HG02678 (cell line): ENCODE data around the gene COPG1.
"Not testable (repeated sequence)": the region's sequence is repeated elsewhere in the genome, so short reads cannot be mapped to it uniquely, and the experiment has no call there.

Experiments
- ATAC-seq: cut with Tn5 transposase; IDR thresholded peaks from one replicate; pipeline ENCODE4 v1.9.1; 2021; ENCODE audit warnings: mild to moderate bottlenecking, moderate library complexity; ENCODE audit not compliant: unreplicated experiment

Gene COPG1

GRCh38 chr3:129238945-129239705, 10.3 kb upstream of the COPG1 start:
- no peak for ATAC-seq

- no peak for ATAC-seq
Observed at GRCh38 chr3:129239991-129240390, 9.4 kb upstream of the COPG1 start.

- ATAC-seq: no peak
Observed at GRCh38 chr3:129240436-129240835, 9.0 kb upstream of the COPG1 start.

- ATAC-seq: no peak
Observed at GRCh38 chr3:129245141-129245540, 4.3 kb upstream of the COPG1 start.

DNA sequence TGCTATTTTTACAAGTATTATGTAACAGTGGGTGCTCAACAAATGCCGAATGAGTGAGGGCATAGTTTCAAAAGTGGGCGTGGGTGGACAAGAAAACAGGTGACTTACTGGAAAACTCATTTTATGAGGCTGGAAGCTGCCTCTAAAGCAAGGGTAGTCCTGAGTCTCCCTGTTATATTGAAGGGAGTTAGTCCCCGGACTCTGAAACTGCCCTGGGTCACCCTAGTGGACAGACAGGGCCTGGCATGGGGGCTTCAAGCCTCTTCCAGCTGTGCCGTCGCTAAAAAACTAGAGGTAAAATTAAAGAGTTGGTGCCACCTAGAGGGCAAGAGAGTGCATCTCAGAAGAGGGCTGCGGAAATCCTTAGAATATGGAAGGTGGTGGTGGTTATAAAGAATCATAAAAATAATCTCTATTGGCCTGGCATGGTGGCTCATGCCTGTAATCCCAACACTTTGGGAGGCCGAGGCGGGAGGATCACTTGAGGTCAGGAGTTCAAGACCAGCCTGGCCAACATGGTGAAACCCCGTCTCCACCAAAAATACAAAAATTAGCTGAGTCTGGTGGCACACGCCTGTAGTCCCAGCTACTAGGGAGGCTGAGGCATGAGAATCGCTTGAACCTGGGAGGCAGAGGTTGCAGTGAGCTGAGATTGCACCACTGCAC, 3.6 kb upstream of the COPG1 start:
- peak; percentile 55 for ATAC-seq

DNA sequence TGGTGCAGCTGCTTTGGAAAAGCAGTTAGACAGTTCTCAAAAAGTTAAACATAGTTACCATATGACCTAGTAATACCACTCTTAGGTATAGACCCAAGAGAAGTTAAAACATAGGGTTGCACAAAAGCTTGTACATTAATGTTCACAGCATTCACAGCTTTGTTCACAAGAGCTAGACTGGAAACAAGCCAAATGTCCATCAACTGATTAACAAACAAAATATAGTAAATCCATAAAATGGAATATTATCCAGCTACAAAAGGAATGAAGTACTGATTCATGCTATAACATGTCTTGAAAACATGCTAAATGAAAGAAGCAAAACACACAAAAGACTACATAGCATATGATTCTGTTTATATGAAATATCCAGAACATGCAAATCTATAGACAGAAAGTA, 2.8 kb upstream of the COPG1 start:
- no peak for ATAC-seq

DNA sequence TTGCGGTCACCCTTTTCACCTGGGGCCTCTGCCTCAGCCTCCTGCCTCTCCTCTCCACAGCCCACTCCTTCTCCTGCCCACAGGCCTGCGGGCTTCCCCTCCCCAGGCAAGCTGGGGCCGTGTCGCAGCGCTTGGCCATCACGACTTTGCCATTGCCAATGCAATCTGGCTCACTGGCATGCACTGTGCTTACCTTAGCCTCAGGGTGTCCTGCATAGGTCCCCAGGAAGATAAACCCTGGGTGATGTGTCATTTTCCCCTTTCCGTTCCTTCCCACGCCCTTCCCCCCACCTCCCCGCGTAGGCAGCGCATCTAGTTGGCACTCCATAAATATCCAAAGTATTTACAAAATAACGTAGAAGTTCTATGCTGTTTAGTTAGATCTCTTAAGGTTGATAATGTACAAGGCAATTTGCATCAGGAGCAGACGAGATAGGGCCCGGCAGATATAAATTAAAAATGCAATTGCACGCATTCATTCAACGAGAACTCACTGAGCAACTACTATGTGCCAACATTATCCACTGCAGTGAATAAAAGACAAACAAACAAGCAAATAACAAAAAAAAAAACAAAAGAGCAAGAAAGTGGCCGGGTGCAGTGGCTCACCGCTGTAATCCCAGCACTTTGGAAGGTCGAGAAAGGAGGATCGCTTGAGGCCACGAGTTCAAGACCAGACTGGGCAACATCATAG, 973 bp upstream of the COPG1 start:
- no peak for ATAC-seq

DNA sequence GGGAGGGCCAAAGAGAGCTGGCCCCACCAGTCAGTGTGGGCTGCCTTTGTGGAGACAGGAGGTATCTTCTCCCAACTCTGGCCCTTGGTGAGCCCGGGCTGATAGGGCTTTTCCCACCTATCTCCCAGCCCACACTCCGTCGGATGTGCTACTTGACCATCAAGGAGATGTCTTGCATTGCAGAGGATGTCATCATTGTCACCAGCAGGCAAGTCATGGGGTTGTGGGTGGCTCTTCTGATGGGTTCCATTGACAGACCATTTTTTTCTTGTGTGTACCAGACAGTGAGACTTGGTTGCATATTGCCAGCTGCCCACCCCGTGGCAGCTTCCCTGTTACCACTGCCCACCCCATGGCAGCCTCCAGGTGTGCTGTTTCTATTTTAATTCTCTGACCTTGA, 3.3 kb downstream of the COPG1 start:
- no peak for ATAC-seq

DNA sequence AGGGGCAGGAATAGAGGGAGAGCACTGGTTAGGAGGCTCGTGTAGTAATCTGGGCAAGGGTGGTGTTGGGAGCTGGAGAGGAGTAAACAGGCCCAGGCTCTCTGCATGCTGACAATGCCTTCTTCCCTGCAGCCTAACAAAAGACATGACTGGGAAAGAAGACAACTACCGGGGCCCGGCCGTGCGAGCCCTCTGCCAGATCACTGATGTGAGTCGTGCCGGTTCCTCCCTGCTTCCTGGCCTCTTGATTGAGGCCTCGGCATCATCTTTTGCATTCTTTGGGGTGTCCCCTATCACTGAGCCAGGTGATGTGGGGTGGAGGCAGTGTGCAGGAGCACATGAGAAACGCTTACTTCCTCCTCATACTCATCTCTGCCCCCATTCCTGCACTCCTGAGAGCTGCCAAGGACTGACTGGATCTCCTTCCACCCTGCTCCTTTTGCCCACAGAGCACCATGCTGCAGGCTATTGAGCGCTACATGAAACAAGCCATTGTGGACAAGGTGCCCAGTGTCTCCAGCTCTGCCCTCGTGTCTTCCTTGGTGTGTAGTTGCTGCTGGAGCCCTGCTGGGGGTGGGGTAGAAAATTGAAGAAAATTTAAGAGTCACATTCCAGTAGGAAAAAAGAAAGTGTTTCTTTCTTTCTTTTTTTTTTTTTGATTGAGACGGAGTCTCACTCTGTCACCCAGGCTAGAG, 5.3 kb downstream of the COPG1 start:
- no peak for ATAC-seq

GRCh38 chr3:129256270-129256669, 6.9 kb downstream of the COPG1 start:
- no peak for ATAC-seq

DNA sequence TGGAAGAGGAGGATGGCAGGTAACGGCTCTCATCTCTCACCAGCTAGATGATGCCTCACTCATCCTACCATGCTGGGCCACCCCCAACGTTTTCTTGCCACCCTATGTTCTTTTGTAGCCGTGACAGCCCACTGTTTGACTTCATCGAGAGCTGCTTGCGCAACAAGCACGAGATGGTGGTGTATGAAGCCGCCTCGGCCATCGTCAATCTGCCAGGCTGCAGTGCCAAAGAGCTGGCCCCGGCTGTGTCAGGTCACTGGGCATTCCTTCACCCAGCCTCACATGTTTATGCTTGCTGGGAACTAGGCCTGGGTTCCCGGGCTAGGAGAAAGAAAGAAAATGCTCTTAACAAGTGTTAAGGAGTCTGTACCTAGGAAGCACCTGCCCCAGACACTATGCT, 8.2 kb downstream of the COPG1 start:
- ATAC-seq: no peak

DNA sequence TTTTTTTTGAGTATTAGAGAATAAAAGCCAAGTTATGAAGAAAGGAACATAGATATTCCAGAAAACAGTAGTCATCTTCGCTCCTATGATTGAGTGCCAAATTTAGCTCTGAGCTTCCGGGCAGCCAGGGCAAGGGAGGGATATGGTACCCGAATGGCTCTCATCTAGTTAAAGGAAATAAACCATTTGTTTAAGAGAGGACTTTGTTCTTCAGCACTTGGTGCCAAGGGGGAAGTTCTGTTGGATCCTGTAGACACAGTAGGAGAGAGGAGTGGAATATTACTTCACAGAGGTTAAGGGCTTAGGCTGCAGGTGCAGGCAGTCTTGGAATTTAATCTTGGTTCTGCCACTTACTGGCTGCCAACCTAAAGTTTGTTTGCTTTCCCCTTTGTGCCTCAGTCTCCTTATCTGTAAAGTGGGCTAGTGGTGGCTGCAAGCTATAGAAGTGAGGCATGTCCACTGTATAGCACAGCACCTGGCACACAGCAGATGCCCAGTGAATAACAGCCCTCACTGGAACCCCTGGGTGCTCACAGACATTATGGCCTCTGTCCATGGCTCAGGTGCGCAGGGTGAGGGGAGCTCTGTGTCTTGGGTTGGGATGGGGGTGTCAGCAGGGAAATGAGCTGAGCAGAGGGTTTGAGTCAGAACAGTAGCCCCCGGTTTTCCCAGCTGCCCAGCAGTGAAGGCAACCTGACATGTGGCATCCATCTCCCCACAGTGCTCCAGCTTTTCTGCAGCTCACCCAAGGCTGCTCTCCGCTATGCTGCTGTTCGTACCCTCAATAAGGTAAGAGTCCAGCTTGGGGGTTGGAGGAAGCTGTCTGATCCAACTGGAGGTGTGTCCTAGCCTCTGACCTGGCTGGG, 10.4 kb downstream of the COPG1 start:
- ATAC-seq: no peak

- no peak for ATAC-seq
Observed at GRCh38 chr3:129260606-129261005, 11.2 kb downstream of the COPG1 start.

- ATAC-seq: no peak
Observed at GRCh38 chr3:129261894-129262293, 12.5 kb downstream of the COPG1 start.

GRCh38 chr3:129263161-129263910, 13.9 kb downstream of the COPG1 start:
- no peak for ATAC-seq

DNA sequence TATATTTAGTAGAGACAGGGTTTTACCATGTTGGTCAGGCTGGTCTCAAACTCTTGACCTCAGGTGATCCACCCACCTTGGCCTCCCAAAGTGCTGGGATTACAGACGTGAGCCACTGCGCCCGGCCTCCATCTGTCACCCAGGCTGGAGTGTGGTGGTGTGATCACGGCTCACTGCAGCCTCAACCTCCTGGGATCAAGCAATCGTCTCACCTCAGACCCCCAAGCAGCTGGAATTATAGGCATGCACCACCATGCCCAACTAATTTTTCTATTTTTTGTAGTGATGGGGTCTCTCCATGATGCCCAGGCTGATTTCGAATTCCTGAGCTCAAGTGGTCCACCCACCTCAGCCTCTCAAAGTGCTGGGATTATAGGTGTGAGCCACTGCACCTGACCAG, 15.6 kb downstream of the COPG1 start:
- not testable (repeated sequence) for ATAC-seq

DNA sequence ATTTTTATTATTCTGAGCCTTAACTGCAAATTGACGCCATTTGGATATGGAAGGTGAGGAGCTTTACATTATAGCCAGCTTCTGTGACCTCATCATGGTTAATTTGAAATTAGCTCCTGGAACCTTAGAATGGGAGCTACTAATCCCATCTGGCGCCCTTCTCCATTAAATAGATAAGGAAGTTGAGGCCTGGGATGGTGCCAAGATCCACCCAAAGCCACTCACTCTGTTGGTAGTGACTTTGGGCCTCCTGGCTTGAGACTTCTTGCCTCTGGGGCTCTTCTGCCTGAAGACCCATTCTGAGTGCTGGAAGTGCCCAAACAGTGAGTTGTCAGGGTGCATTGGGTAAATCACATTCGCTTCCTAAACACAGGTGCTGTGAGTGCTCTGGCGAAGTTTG, 17.2 kb downstream of the COPG1 start:
- no peak for ATAC-seq

DNA sequence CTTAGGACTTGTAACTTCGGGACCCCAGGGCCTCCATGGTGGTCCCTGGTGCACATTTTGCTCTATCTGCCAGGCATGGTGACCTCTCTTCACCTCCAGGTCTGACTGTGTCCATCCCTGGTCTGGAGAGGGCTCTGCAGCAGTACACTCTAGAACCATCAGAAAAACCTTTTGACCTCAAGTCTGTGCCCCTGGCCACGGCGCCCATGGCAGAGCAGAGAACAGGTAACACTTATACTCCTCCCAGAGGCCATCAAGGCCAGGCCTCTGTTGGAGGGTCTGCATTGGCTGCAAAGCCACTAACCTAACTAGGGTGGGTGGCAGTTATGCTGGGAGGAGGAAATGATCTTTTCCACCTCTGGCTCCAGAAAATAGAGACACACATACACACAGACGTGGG, 19.0 kb downstream of the COPG1 start:
- no peak for ATAC-seq

- no peak for ATAC-seq
Observed at GRCh38 chr3:129271674-129272073, 22.3 kb downstream of the COPG1 start.

DNA sequence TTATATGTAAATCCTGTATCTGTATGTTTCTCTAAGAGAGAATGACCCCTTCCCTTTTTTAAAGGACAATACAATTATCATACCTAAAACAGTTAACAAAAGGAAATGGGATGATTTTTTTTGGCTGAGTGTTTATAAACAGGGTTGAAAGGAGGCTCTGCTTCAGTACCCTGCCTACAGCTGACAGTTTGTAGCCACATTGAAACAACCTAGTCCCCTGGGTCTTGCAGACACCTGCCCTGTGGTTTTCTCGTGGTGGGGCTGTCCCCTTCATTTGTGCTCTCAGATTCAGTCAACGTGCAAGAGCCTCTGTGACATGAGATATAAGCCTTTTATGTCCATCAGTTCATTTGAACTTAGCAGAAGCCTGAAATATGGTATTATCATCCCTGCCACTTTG, 27.0 kb downstream of the COPG1 start:
- peak; percentile 89 for ATAC-seq
